K562 (cell line): ENCODE data around the gene MMP11. TPM values are rescaled to one million over a fixed set of nuclear protein-coding genes. Genes with fewer than 3 reads are reported as not detected.
A peak's percentile ranks its signal among the peaks of the same experiment; 100 is the strongest.

Experiments
- KAT8 ChIP-seq: fragments of 450-650 bp; IDR thresholded peaks from 2 replicates; pipeline ENCODE4 v1.6.1; 2016; ENCODE audit warnings: low read depth, mild to moderate bottlenecking
- KLF10 ChIP-seq: fragments of 250-450 bp; sonication (Bioruptor Pico); IDR thresholded peaks from 2 replicates; pipeline ENCODE4 v1.6.1; 2021; ENCODE audit warnings: matching md5 sums
- MGA ChIP-seq: fragments of 450-650 bp; IDR thresholded peaks from 2 replicates; pipeline ENCODE4 v1.6.1; 2016; ENCODE audit warnings: mild to moderate bottlenecking, moderate library complexity
- POLR2AphosphoS2 ChIP-seq: IDR thresholded peaks from 2 replicates; pipeline ENCODE4 v1.6.1; 2012; ENCODE audit warnings: low read length, improper control_type of control experiment
- ZNF165 ChIP-seq: fragments of 250-450 bp; sonication (Bioruptor Pico); IDR thresholded peaks from 2 replicates; pipeline ENCODE4 v1.4.0; 2020; ENCODE audit warnings: borderline replicate concordance
- polyA plus RNA-seq, 8 experiments: library from polyadenylated mRNA; depleted of rRNA in 4 of 8; stranded (reverse) in 5 of 8; unstranded in 3 of 8; fragments of >200 nt; fragmentation: Nextera tagmentation in 2 of 8; fragmentation: Illumina TruSeq in 1 of 8; extraction: Ambion mirVana in 2 of 8; extraction: Trizol in 1 of 8; gene quantifications; 2 replicates each; pipeline versions ENCODE4 v1.2.1 to v1.2.3, GENCODE V29; 2011 to 2014; ENCODE audit warnings: inconsistent platforms in 1 of 8, missing spikeins in 1 of 8
- total RNA-seq, 7 experiments: library from RNA; depleted of rRNA in 6 of 7; stranded (reverse); fragments of >200 nt in 6 of 7; fragmentation: Illumina TruSeq in 2 of 7; extraction: Trizol in 2 of 7; gene quantifications; 2 replicates each; pipeline versions ENCODE4 v1.2.1 to v1.2.3, GENCODE V29; 2011 to 2021; ENCODE audit warnings: low replicate concordance in 1 of 7

The MMP11 gene
- total and polyA plus RNA-seq, 9 of the 15 experiments (the other 6 are each of a cell fraction or from before 2014, with no cell fraction given): 0.14 to 1.8 (median 1.1) TPM; not detected in 2

GRCh38 chr22:23772649-23773473 lies at the start of gene MMP11 (continued):
- TF ChIP-seq POLR2AphosphoS2: no peak
- no peak for TF ChIP-seq KAT8
- peak; percentile 30; the same call in 1 of the 2 replicates for TF ChIP-seq MGA
- no peak for TF ChIP-seq ZNF165
- no peak for TF ChIP-seq KLF10 (CRISPR knock-in tag)
